Stimulated activated CD8-positive, alpha-beta memory T cell treated with anti-CD3 and anti-CD28 coated beads, Interleukin-7, amount 100 ng/mL, for 48 hours (primary cell): ENCODE data around the gene ZNF628.

Experiments
- DNase-seq, 2 donors: peaks; one replicate each; pipeline ENCODE4 v3.0.0-alpha.2; 2020; ENCODE audit warnings: low read depth in 1 of 2; ENCODE audit errors: extremely low read depth in 1 of 2

Gene ZNF628

DNA sequence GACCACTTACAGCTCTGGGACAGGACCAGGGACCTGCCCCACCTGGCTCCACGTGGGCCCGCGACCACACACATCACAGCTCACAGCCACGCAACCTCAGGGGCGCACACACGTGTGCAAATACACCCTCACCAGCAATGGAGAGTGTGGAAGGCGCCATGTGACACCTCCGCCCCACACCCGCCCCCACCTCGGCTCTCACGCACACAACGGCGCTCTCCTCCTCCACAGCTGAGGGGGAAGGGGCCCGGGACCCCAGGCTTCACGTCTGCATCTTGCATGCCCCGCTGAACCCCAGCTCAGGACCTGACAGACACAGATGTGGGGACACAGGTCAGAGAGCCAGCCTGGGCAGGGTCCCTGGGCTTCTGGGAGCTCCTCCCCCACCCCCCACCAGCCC, 26.9 kb upstream of the ZNF628 start:
- no peak for DNase-seq

GRCh38 chr19:55451163-55451964, 25.1 kb upstream of the ZNF628 start:
- no peak for DNase-seq

DNA sequence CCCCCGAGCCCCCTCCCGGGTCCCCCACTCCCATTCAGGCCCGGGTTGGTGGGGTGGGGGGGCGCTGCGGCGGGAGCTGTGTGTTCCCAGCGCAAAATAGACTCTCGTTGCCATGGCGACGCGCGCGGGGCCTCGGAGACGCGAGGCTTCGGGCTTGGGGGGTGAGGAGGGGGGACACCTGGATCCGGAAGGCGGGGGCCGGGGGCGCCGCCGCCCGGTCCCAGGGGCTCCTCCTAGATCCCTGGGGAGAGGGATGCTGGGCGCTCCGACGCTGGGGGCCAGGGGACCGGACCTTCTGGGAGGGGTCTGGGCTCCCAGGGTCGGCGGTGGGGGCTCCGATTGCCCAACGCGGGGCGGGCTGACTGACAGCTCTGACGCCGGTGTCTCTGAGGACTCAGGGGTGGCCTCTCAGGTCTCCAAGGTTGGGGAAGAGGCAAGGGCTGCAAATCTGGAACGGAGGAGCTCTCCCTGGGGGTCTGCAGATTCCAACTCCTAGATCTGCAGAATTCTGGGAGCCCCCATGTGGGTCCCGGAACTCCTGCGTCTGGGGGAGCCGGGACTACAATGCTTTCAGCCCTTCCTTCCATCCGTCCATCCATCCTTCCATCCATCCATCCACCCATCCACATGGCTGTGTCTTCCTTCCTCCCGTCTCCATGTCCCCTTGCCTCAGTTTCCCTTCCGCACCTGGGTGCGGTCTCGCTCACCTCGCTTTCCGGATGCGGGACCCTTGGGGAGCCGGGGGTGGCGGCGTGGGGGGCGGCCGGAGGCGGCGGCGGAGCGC, 24.3 kb upstream of the ZNF628 start:
- DNase-seq = no peak

- DNase-seq = peak in 1 of 2 donors; percentile 16
These were observed 23.6 kb upstream of the ZNF628 start for GRCh38 chr19:55452749-55453346.

DNA sequence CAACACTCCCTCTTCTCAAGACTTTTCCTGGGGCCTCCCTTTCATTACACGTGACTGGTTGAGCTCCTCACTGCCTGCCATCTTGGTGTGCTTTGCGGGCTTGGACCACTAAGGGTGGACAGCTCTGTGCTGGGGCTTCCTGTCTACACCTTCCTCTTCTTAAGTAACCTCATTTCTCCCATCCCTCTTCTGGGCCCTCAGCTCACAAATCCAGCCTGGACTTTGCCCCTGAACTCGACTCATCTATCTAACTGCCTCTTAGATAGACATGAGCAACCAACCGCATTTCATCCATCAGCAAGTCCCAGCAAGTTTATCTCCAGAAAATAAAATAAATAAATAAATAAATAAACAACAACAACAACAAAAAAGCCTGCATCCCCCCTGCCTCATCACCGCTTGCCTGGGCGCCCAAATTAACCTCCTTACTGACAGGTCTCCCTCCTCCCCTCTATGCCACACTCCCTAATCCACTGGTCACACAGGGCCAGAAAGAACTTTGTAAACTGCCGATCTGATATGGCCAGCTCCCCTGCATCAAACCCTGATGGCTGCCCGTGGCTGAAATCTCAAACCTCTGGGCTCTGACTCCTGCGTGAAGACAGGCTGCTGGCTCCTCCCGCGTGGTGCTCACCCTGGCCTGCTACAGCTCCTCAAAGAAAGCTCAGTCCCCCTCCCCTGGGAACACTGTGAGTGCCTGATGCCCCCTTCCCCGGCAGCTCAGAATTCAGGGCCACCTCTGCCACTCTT, 22.7 kb upstream of the ZNF628 start:
- no peak for DNase-seq

GRCh38 chr19:55454787-55455243, 21.6 kb upstream of the ZNF628 start:
- DNase-seq = no peak

GRCh38 chr19:55455576-55456235, 20.7 kb upstream of the ZNF628 start:
- no peak for DNase-seq

DNA sequence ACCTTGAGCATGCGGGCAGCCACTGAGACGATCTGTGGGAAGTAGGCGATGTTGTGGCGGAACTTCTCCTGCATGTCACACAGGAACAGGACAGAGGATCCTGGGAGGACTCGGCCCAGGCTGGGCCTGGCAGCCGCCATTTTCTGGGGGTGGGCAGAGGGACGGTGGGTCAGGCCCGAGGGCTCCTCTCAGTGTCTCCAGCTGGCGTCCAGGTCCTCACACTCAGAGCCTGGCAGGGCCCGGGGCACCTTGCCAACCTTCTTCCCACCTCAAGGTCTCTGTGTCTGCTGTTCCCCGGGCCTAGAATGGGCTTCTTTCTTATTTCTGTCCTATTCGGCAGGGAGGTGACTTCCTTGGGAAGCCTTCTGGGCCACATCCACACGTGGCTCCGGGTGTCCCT, 20.1 kb upstream of the ZNF628 start:
- DNase-seq = no peak

GRCh38 chr19:55457683-55458457, 18.5 kb upstream of the ZNF628 start:
- DNase-seq = no peak

DNA sequence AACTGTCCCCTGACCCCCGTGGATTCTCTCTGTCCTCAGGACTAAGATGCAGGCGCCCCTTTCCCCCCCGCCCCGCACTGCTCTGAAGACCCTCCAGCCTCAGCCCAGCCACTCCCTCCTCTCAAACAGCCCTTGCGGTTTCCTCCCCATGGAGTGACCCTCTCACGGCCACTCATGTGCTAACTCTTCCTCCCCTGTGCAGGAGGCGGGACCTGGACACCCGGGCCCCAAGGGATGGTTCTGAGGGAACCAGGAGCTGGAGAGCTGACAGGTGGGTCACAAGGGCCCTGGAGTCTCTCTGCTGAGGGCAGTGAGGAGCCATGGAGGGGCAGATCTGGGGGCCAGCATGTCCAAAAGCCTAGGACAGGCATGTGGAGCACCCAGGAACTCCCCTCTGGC, 16.9 kb upstream of the ZNF628 start:
- DNase-seq = no peak

GRCh38 chr19:55459950-55460657, 16.3 kb upstream of the ZNF628 start:
- no peak for DNase-seq

- DNase-seq = peak; percentile 27 to 33
These were observed 15.7 kb upstream of the ZNF628 start for GRCh38 chr19:55460670-55461258.

DNA sequence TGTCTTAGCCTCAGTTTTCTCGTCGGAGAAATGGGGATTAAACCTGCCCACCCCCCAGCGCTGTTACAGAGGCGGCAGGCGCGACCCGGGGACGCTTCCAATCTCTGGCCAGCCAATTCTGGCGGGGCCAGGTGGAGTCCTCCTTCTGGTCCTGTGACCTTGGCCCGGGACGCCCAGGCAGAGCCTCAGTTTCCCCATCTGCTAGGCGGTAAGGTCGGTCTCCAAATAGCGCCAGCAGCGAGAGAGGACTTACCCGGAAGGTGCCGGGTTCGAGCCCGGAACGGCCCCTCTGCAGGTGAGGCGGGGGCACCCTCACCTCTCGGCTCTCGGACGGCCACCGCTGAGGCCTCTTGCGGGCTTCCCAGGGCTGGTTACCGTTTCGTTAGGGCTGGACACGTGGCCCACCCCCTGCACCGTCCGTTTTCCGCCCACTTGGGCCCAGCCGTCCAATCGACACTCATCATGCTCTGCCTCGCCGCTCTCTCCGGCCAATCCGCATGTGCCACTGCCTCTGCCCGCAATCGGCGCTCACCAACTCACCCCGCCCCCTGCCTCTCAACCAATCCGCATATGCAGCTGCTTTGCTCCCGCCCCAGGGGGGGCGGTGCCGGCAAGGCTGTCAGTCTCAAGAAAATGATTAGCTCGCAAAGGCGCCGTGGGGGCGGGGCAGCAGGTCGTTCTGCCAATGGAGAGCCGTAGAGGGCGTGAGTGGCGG, 15.0 kb upstream of the ZNF628 start, which contains the start of gene ISOC2:
ISOC2 (minus strand) TSS at position 384 of the 715 bp plus-strand sequence. CDS start 5,156 bp downstream, outside the sequence.
- DNase-seq = peak; percentile 100

DNA sequence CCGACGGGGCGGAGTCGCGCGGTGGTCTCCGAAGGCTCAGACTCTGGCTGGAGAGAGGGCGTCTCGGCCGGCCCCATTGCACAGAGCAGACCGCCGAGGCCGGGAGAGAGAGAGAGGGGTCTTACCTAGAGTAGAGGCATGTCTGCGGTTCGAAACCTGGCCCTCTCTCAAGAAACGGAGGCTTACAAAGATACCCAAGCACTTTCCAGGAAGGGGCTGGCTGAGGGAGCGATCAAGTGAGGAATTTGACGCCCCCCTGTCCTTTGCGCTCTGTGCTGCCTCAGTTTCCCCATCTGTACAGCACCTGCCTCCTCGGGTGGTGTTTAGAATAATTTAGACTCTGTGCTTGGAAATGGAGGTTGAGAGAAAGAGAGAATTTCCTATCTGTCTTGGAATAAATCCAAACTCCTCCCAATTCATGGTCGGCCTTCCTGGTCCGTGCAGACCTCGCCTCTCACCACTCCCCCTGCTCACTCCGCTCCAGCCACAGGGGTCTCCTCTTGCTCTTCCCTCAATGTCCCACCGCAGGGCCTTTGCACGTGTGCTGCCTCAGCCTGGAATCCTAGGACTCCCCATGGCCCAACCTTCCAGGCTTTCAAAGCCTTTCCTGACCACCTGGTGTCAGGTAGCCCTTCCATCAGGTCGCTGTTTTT, 14.3 kb upstream of the ZNF628 start:
- DNase-seq = no peak

- DNase-seq = no peak
These were observed 13.7 kb upstream of the ZNF628 start for GRCh38 chr19:55462722-55463121.

- no peak for DNase-seq
These were observed 12.8 kb upstream of the ZNF628 start for GRCh38 chr19:55463583-55464031.

DNA sequence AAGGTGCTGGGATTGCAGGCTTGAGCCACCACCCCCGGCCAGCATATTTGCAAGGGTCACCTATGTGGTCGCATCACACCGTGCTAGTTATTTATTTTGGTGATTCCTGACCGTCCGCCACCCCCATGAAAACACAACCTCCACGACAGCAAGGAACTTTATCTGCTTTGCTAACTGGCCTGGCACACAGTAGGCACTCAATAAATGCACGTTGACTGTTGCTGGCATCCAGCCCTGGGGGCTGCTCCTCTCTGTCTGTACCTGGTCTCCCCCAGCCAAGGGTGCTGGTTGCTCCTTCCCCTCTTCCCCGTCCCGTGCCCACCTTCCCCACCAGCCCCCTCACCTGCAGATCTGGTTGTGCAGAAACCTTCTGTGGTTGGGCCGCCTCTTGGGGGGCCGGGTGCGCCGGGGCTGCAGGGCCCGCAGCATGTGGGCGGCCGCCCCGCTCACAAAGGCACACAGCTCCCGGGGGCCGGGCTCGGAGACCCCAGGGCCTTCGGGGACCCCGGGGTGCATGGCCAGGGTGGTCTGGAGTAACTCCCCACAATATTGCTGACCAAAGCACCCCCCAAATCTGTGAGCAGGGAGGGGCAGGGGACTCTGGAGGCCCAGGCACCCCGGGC, 12.3 kb upstream of the ZNF628 start:
- no peak for DNase-seq
